GM19238 (cell line): ENCODE data around the gene CNPY4.

Source experiments
- DNase-seq: peaks from one replicate; pipeline ENCODE4 v3.0.0; 2011; ENCODE audit warnings: low spot score; ENCODE audit not compliant: insufficient read length

CNPY4 gene

GRCh38 chr7:100091411-100092181, 27.8 kb upstream of the CNPY4 start:
- DNase-seq: no peak

DNA sequence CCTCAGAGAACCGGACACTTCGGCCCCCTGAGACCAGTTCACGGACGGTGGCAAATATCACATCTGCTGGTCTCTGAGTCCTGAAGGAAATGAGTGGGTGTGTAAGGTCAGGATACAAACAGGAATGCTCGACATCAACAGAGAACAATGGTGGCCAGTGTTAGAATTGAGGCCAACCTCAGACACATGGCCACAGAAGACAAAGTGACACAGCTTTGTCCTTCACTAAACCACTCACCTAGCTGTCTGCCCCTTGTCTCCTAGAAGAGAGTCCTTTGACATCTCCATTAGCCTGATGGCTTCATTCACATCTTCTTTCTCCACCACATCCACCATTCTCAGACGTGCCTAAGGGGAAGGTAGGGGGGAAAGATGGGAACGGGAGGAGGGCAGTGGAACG, 26.4 kb upstream of the CNPY4 start:
- DNase-seq: no peak

- no peak for DNase-seq
Observed at GRCh38 chr7:100093498-100093897, 25.9 kb upstream of the CNPY4 start.

DNA sequence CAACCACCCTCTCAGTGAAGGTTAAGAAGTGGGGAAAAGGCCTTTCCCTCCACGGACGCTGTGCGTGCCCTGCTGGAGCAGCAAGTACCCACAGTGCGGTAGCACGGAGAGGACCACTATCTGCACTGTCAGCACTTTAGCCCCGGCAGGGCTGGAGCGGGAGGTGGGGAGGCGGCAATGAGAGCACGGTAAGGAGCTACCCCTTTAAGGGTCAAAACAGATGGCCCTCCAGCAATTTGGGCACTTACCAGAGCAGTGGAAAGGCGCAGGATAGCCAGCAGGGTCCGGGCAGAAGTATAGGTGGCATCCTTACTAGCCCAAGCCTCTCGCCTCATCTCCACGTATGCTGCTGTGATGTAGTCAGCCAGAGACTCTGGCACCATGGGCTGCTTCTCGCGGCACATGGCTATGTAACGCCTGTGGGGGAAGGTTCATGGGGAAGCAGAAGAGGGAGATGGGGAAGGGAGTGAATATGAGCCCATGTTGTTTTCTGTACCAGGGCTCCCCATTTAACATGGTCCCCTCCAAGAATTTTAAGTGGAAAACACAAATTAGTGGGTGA, 25.4 kb upstream of the CNPY4 start:
- no peak for DNase-seq

DNA sequence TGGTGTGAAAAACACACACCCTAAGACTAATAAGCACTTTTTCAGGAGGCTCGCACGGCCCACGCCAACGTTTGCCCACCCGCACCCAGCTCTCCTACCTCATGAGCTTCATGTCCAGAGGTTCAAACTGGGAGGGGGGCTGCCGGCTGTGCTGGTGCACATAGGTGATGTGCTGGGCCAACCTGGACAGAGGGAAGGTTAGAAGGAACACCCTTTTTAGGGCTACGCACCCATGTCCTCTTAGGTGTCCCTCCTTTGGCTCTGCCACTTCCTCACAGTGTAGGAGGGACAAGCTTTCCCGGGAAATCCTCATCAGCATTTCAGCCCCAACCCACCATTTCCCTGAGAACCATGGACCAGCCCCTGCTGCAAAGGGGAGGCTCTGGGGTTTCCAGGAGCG, 24.1 kb upstream of the CNPY4 start:
- no peak for DNase-seq

GRCh38 chr7:100095704-100096103, 23.7 kb upstream of the CNPY4 start:
- no peak for DNase-seq

DNA sequence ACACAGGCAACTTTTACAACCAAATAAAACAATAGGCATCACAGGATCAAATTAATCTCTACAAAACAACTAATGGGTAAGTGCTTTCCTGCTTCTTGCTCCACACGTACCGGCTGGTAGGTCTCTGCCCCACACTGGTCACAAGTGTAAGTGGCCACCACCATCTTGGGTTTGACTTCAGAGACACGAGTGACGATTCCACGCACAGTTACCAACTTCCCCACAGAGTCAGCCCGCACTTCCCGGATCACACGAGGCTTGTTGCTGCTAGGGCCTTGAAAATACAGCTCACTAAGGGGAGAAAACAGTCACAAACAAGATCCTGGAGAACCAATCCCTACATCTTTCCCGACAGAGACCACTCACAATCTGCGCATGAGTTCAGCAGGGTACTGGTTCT, 20.5 kb upstream of the CNPY4 start:
- no peak for DNase-seq

- DNase-seq: no peak
Observed at GRCh38 chr7:100099452-100099851, 20.0 kb upstream of the CNPY4 start.

DNA sequence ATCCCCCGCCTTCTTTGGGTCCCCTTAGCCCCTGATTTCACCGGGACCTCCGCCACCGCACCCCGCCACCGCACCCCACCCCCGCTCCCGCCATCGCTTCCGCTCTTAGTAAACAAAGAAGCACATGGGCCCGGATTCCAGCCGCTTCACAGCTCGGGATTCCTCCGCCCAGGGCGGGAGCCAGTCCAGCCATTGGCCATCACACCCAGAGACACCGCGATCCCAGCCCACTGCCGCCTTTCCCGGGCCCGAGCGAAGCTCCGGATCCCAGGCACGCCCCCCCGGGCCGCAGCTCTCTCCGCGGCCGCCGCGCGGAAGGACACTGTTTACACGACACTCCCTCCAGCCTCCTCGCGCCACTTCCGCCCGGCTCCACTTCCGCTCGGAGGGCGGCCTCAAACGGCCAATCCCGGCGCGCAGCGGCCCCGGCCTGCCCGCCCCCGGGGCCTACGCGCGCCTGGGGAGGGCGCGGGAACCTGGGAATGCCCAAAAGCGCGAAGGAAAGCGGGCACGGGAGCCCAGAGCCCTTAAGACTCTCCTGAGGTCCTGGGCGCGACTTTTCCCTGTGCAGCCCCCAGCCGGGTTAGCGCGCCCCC, 18.9 kb upstream of the CNPY4 start:
- peak; percentile 94 for DNase-seq

DNA sequence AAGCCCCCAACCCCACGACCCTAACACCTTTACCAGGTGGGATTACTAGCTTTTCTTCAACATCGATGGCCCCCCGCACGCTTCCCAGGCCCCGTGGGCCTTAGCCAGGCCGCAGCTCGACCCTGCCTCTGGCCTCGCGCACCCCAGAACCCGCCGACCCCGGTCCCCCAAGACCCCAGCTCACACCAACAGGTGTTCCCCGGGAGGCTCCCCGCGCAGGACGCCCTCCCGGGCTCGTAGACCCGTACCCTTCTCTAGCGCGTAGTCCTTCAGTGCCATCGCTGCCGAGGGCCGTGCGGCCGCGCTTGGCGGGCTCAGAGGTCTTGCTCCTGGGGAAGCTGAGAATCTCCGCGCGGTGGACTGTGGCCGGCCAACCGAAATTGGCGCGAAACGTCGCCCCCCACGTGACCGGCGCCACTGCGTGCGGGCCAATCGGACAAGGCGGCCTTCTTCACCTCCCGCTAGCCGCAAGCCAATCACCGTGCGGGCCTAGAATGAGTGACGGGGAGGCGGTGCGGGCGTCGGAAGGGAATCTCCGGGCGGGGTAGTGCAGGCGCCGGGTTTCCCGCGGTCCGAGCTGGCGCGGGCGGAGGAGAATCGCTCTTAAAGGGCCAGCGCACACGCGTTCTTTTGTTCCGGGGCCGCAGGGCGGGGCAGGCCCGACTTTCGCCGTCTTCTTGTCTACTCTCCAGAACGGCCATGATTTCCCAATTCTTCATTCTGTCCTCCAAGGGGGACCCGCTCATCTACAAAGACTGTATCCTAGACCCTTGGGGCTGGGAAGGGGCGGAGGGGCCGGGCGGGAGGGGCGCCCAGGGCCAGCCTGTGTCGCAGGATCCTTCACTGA, 18.2 kb upstream of the CNPY4 start, which contains the start of the genes AP4M1 and MCM7:
TSS of gene AP4M1 (plus strand) at position 628 of the 847 bp plus-strand sequence. CDS start at position 700, 72 bp downstream.
TSS of gene MCM7 (minus strand) at position 382 of the 847 bp plus-strand sequence. CDS start at position 279, 103 bp downstream.
- DNase-seq: peak; percentile 96

DNA sequence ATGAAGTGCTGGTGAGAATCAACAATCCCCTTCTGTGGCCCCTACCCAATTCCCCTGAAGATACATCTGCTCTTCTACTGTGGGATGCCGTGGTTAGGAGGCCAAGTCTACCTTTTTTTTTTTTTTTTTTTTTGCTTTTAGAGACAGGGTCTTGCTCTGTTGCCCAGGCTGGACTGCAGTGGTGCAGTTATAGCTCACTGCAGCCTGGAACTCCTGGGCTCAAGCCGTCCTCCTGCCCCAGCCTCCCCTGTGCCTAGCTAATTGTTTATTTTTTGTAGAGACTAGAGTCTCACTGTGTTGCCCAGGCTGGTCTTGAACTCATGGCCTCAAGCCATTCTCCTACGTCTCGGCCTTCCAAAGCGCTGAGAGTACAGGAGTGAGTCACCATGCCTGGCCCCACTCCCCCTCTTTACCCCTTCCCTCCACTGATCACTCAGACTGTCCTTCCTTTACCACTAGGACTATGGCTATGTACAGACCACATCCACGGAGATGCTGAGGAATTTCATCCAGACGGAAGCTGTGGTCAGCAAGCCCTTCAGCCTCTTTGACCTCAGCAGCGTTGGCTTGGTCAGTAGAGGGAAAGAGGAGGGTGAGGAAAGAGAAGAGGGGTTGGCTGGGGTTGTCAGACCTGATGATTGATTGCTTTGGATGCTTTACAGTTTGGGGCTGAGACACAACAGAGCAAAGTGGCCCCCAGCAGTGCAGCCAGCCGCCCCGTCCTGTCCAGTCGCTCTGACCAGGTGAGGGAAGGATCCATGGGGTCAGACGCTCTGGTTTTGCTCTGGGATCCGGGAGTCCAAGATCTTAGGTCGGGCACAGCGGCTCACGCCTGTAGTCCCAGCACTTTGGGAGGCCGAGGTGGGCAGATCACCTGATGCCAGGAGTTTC, 16.2 kb upstream of the CNPY4 start:
- DNase-seq: no peak

DNA sequence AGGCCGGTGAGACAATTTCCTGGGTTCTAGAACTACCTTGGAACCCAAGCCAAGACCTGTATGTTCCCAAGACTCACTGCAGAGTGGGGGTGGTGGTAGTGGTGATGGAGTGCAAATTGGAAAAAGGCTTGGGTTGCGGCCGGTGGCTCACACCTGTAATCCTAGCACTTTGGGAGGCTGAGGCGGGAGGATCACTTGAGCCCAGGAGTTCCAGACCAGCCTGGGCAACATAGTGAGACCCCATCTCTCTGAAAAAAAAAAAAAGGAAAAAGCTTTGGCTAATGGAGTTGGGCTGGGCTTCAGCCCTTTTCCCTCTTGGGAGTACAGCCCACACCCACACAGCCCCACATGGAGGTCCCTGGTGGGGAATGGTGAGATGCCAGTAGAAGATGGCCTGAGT, 13.9 kb upstream of the CNPY4 start:
- DNase-seq: no peak

GRCh38 chr7:100106633-100107032, 12.8 kb upstream of the CNPY4 start:
- DNase-seq: no peak

- no peak for DNase-seq
Observed at GRCh38 chr7:100107125-100107737, 12.2 kb upstream of the CNPY4 start.

GRCh38 chr7:100107890-100108289, 11.5 kb upstream of the CNPY4 start:
- DNase-seq: no peak

DNA sequence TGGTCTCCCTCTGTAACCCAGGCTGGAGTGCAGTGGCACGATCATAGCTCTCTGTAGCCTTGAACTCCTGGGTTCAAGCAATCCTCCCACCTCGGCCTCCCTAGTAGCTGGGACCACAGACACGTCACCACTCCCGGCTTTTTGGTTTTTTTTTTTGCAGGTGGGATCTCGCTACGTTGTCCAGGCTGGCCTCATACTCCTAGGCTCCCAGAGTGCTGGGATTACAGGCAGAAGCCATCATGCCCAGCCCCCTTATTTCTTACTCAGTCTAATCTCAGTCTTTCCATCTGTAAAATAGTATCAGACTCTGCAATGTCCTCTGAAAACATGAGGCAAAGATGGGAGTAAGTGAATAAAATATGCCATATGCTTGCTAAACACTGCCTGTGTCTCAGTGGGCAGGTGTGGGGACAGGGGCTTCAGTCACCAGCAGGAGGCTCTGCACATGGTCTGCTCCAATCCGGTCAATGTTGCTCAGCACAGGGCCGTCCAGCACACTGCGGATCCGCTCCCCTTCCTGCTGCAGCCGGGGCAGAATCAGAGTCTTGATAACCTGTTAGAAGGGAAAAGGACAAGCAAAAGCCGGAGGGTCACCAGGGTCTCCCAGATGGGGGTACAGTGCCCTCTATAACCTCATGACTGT, 9.8 kb upstream of the CNPY4 start:
- no peak for DNase-seq

GRCh38 chr7:100111156-100111555, 8.3 kb upstream of the CNPY4 start:
- DNase-seq: no peak

GRCh38 chr7:100111914-100112313, 7.5 kb upstream of the CNPY4 start:
- no peak for DNase-seq

DNA sequence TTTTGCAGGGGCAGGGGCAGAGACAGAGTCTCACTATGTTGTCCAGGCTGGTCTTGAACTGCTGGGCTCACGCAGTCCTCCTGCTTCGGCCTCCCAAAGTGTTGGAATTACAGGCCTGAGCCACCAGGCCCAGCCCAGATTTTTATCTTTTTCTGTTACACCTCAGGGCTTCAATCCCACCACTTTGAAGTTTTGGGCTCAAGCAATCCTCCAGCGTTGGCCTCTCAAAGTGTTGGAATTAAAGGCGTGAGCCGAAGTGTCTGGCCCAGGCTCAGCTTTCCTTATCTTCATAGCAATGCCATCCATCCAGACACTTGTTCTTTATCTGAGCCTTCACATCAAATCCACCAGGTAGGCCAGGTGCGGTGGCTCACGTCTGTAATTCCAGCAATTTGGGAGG, 4.4 kb upstream of the CNPY4 start:
- no peak for DNase-seq
